CD4-positive, alpha-beta T cell (primary cell): ENCODE measurements around the gene ELMO1. TPM values are rescaled to one million over a fixed set of nuclear protein-coding genes. Genes with fewer than 3 reads are reported as not detected.

Source experiments
- ATAC-seq: fragments of 200-7000 bp; cut with Tn5 transposase; one replicate; pipeline ENCODE4 v1.10.0; 2022; ENCODE audit warnings: mild to moderate bottlenecking; ENCODE audit not compliant: poor library complexity
- CTCF ChIA-PET: fragments of 350-600 bp; sonication (Branson Sonifier 250); formaldehyde crosslinking; loops from one replicate; lab custom pipeline; 2021; ENCODE audit warnings: antibody characterized with exemption, inconsistent platforms; lab: Charles Lee
- POLR2A ChIA-PET: fragments of 350-600 bp; sonication (Branson Sonifier 250); formaldehyde crosslinking; loops from one replicate; lab custom pipeline; 2021; ENCODE audit warnings: antibody characterized with exemption, inconsistent platforms; lab: Charles Lee
- DNase-seq, 14 experiments: peaks; one replicate each; pipeline ENCODE4 v3.0.0-alpha.2; 2013 to 2020; ENCODE audit warnings: mixed read lengths in 2 of 14
- H3K27ac ChIP-seq, 2 donors: one replicate each; pipeline versions ENCODE4 v1.5.1 to v1.7.0; 2013; ENCODE audit warnings: low read length in 2 of 2, low read depth in 1 of 2, mild to moderate bottlenecking in 1 of 2
- H3K27me3 ChIP-seq, 2 experiments: 1 replicate in 1 of 2; 2 replicates in 1 of 2; pipeline versions ENCODE4 v1.6.1 to v1.7.0; 2013; ENCODE audit warnings: low read length in 2 of 2, control low read depth in 1 of 2, mild to moderate bottlenecking in 1 of 2, moderate library complexity in 1 of 2; ENCODE audit not compliant: insufficient read depth in 2 of 2, control insufficient read depth in 1 of 2
- H3K36me3 ChIP-seq: one replicate; pipeline ENCODE4 v1.6.1; 2013; ENCODE audit warnings: low read length, control low read depth; ENCODE audit not compliant: insufficient read depth
- H3K4me1 ChIP-seq: one replicate; pipeline ENCODE4 v1.6.1; 2013; ENCODE audit warnings: low read length, control low read depth; ENCODE audit not compliant: insufficient read depth
- H3K4me3 ChIP-seq: one replicate; pipeline ENCODE4 v1.5.1; 2013; ENCODE audit warnings: mild to moderate bottlenecking, low read length, moderate library complexity
- H3K9me3 ChIP-seq, 2 experiments: 1 replicate in 1 of 2; 2 replicates in 1 of 2; pipeline versions ENCODE4 v1.6.1 to v1.7.0; 2013; ENCODE audit warnings: low read length in 2 of 2, mild to moderate bottlenecking in 2 of 2, control low read depth in 1 of 2, moderate library complexity in 1 of 2; ENCODE audit not compliant: control insufficient read depth in 1 of 2, insufficient read depth in 1 of 2
- H3K27ac Mint-ChIP-seq: one replicate; pipeline ENCODE4 v1.8.0; 2020; ENCODE audit warnings: mixed read lengths
- H3K27me3 Mint-ChIP-seq: one replicate; pipeline ENCODE4 v1.8.0; 2021; ENCODE audit warnings: mixed read lengths
- H3K36me3 Mint-ChIP-seq: one replicate; pipeline ENCODE4 v1.8.0; 2021; ENCODE audit warnings: low read depth, mixed read lengths
- H3K4me1 Mint-ChIP-seq: one replicate; pipeline ENCODE4 v1.8.0; 2021; ENCODE audit warnings: low read depth, mixed read lengths
- H3K4me3 Mint-ChIP-seq: one replicate; pipeline ENCODE4 v1.8.0; 2020; ENCODE audit warnings: mild to moderate bottlenecking, mixed read lengths
- H3K9me3 Mint-ChIP-seq: one replicate; pipeline ENCODE4 v1.8.0; 2020; ENCODE audit warnings: mixed read lengths
- intact Hi-C, 2 experiments: fragments of 100-400 bp; cut with DNase I in 1 of 2; cut with micrococcal nuclease in 1 of 2; formaldehyde crosslinking; loops; one replicate each; pipeline versions ENCODE4 v1.15.1 to v1.9.0; 2023 to 2025; cut with DNase I, micrococcal nuclease
- total RNA-seq, 174 experiments: library from RNA in 2 of 174; stranded (reverse) in 2 of 174; gene quantifications; one replicate each; pipeline ENCODE4 v1.2.3 and lab custom pipeline; 2021 to 2026
- TF ChIP-seq, protein P1 (sequence below): fragments of 200-600 bp; IDR thresholded peaks from one replicate; pipeline ENCODE4 v1.8.0; 2022; ENCODE audit warnings: antibody characterized with exemption, mild to moderate bottlenecking

Gene ELMO1
- total RNA-seq, 2 experiments from 2014 or later, result 117 to 120 TPM

DNA sequence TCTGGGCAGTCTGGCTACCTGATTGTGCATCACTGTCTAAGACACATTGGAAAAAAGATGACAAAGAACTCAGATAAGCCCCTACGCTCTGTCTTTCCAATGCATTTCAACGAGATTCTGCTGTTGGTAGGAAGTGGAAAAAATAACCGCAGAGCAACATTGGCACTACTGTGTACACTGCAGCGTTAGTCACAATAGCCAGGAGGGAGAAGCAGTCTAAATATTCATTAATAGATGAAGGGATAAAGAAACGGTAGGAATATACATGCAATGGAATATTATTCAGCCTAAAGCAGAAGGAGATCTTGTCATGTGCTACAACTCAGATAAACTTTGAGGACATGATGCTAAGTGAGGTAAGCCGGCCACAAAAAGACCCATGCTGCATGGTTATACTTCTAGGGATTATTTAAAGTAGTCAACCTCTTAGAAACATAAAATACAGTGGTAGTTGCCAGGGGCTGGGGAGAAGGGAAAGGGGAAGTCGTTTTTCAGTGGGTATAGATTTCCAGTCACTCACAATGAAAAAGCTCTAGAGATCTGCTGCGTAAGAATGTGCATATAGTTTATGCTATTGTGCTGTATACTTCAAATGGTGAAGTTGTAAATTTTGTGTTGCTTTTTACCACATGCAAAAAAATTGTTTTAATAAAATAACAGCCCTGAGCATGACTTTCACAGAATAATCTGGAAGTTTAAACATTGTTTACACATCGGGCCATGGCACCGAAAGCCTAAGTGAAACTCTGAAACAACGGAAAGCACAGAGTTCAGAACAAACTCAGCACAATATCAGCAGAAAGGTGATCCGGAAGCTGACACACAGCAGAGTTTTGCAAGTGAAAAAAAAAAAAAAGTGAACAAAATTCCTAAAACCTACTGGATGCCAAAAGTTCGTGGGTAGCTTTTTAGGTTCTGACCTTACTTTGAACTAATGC, 40.1 kb downstream of the ELMO1 start:
- peaks cover 21% of the 10 kb centered on the region for H3K4me1 ChIP-seq
- TF ChIP-seq, protein P1, sequence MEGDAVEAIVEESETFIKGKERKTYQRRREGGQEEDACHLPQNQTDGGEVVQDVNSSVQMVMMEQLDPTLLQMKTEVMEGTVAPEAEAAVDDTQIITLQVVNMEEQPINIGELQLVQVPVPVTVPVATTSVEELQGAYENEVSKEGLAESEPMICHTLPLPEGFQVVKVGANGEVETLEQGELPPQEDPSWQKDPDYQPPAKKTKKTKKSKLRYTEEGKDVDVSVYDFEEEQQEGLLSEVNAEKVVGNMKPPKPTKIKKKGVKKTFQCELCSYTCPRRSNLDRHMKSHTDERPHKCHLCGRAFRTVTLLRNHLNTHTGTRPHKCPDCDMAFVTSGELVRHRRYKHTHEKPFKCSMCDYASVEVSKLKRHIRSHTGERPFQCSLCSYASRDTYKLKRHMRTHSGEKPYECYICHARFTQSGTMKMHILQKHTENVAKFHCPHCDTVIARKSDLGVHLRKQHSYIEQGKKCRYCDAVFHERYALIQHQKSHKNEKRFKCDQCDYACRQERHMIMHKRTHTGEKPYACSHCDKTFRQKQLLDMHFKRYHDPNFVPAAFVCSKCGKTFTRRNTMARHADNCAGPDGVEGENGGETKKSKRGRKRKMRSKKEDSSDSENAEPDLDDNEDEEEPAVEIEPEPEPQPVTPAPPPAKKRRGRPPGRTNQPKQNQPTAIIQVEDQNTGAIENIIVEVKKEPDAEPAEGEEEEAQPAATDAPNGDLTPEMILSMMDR, result no peak
- ATAC-seq (peak; percentile 75), DNase-seq (peak in 4 of 14 experiments; percentile 33 to 64 (median 50))
- no peaks in the 10 kb centered on the region for H3K27me3 ChIP-seq
- no peaks in the 10 kb centered on the region for H3K27me3 Mint-ChIP-seq
- H3K36me3 Mint-ChIP-seq, result peaks cover 9% of the 10 kb centered on the region
- H3K27ac Mint-ChIP-seq, result peak overlapping the region; percentile 81
- H3K27ac ChIP-seq, result peak overlapping the region in 1 of 2 donors; percentile 26
- ChIA-PET CTCF (interaction anchor here (2.7 kb wide), 1 partner anchor 40 kb away, joined by 8 read pairs; the partner anchor contains the start of gene ELMO1), POLR2A (interaction anchor here (0.7 to 4.7 kb wide), 7 partner anchors 9 to 99 kb away, joined by 3 to 73 read pairs (median 6); partner anchors contain the start of gene ELMO1)
- H3K9me3 ChIP-seq, result no peaks in the 10 kb centered on the region
- peaks cover 2% of the 10 kb centered on the region for H3K9me3 Mint-ChIP-seq
- intact Hi-C loops, result loop anchor here in 1 of 2 experiments (2.0 kb wide), 3 partner anchors 32 to 56 kb away; partner anchors contain the start of gene ELMO1
- H3K4me3 ChIP-seq, result peak overlapping the region; percentile 49
- H3K4me1 Mint-ChIP-seq, result peaks cover 75% of the 10 kb centered on the region
- H3K4me3 Mint-ChIP-seq, result peak overlapping the region; percentile 91
- H3K36me3 ChIP-seq, result peaks cover 5% of the 10 kb centered on the region

DNA sequence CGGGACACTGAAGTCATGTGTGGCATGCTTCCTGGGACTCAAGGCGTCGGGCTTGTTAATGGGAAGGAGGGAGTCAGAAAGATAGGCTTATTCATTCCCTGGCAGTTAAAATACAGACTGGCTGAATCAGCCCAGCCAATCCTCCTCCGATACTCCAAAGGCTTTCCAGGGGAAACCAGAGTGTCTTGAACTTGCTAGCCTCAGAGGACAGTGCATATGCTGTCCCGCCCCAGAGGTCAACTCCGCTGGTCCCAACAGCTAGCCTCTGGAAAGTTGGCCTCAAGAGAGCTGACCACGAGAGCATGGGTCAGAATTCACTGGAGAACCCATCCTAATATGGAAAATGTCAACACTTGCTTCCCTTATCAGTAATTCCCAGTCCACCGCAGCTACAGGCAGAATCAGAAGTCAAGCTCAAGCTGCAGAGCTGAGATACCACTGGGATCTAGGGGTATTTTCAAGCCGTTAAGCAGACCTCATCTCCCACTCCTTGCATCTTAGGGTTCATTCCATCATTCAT, 43.0 kb downstream of the ELMO1 start:
- peaks cover 5% of the 10 kb centered on the region for H3K36me3 ChIP-seq
- Mint-ChIP-seq H3K9me3 (no peaks in the 10 kb centered on the region), H3K4me3 (no peak overlapping the region), H3K36me3 (peaks cover 24% of the 10 kb centered on the region), H3K4me1 (peaks cover 74% of the 10 kb centered on the region), H3K27me3 (no peaks in the 10 kb centered on the region), H3K27ac (no peak overlapping the region)
- ATAC-seq (no peak), DNase-seq (no peak)
- intact Hi-C loops, result no loop called here
- CTCF ChIA-PET, result interaction anchor here (0.8 kb wide), 1 partner anchor 63 kb away, joined by 3 read pairs; no protein-coding TSS in a partner anchor
- POLR2A ChIA-PET, result no interaction called here
- H3K4me3 ChIP-seq, result no peak overlapping the region
- H3K9me3 ChIP-seq, result no peaks in the 10 kb centered on the region
- H3K27me3 ChIP-seq, result no peaks in the 10 kb centered on the region
- peaks cover 19% of the 10 kb centered on the region for H3K4me1 ChIP-seq
- TF ChIP-seq, protein P1, result no peak
- H3K27ac ChIP-seq, result no peak overlapping the region

DNA sequence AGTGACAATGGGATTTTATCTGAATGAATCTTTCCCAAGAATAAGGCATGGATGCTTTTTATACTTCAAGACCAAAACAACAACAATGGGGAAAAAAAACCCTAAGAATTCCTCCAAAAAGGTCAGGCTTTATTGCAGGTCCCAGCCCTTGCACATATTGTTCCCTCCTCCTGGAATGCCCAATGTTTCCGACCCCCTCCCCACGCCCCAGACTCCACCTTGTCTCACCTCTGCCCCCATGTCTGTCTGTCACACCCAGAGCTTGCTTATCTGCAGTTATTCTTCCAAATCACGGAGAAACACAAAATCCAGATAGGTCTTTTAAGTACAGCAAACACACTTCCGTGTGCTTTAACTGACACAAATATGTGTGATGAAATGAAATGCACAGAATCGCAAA, 43.5 kb downstream of the ELMO1 start:
- no peak for ATAC-seq
- intact Hi-C loops, result no loop called here
- no peaks in the 10 kb centered on the region for H3K27me3 ChIP-seq
- no peaks in the 10 kb centered on the region for H3K9me3 ChIP-seq
- H3K4me1 ChIP-seq, result peaks cover 14% of the 10 kb centered on the region
- H3K4me3 ChIP-seq, result no peak overlapping the region
- TF ChIP-seq, protein P1, result no peak
- Mint-ChIP-seq H3K4me1 (peaks cover 74% of the 10 kb centered on the region), H3K36me3 (peaks cover 24% of the 10 kb centered on the region), H3K9me3 (no peaks in the 10 kb centered on the region), H3K4me3 (no peak overlapping the region), H3K27ac (no peak overlapping the region), H3K27me3 (no peaks in the 10 kb centered on the region)
- ChIA-PET POLR2A (no interaction called here), CTCF (no interaction called here)
- no peak for DNase-seq
- no peak overlapping the region for H3K27ac ChIP-seq
- H3K36me3 ChIP-seq, result peaks cover 5% of the 10 kb centered on the region
